HG03060 (cell line): ENCODE results near the gene LAGE3.

ENCODE experiments used
- ATAC-seq: cut with Tn5 transposase; IDR thresholded peaks from one replicate; pipeline ENCODE4 v1.9.1; 2021; ENCODE audit warnings: low read depth, moderate number of reproducible peaks; ENCODE audit not compliant: unreplicated experiment

Gene LAGE3

DNA sequence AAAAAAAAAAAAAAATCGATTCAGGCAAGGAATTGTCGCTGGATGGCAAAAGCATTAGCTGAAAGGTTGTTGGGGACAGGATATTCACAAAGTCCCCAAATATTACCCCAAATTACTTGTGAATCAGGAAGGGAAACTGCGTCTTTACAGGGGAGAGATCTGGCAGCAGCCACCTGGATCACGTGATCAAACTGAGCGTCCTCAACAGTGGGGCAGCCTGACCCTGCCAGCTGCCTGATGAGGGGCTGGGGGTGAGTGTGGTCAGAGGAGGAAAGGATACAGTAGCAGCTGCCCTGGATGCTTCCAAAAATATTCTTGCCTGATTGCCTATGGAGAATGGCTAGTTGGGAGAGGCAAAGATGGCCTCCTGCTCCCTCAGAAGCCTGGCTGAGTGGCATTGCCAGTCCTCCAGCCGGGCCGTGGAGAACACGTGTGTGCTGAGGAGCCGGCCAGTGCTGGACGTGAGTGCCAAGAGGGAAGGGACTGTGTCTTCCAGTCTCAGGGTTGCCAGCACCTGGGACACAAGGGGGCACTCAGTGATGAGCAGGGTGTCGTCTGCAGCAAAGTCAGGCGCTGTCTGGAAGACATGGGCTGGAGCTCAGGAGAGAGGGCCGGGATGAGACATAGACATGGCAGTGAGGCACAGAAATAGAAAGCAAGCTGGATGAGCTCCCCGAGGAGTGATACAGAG, 3.0 kb upstream of the LAGE3 start:
- no peak for ATAC-seq

DNA sequence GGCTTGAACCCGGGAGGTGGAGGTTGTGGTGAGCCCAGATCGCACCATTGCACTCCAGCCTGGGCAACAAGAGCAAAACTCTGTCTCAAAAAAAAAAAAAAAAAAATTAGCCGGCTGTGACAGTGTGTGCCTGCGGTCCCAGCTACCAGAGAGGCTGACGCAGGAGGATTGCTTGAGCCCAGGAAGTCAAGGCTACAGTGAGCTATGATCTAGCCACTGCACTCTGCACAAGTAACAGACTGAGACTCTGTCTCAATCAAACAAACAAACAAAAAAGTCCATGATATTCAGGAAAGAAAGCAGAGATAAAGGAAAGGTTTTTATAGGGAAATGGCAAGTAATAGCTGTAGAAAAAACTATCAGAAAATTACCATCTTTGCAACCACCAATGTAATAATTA, 2.1 kb upstream of the LAGE3 start:
- ATAC-seq: no peak

DNA sequence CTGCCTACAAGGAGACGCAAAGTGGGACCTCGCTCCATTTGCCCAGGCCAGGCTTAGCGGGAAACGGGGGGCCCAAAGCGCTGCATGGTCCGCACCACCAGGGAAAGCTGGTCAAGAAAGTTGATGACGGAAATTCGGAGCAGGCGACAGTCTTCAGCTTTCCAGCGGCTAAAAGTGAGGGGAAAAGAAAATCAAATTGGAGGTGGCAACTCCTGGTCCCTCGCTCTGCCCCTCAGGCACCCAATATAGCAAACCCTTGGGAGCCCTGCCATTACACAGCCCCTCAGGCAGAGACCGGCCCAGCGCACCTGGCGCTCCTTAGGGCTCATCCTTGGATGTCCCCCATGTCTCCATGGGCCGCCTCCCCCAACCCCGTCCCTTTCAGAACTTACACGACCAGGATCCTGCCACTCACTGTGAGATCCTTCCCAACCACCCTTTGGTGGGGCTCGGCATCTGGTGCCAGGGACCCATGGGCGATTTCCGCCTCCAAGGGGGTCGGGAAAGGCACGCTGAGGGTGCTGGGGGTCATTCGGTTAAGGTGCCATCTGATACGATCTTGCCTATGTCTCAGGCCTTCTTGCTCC, 1.1 kb downstream of the LAGE3 start:
- no peak for ATAC-seq

DNA sequence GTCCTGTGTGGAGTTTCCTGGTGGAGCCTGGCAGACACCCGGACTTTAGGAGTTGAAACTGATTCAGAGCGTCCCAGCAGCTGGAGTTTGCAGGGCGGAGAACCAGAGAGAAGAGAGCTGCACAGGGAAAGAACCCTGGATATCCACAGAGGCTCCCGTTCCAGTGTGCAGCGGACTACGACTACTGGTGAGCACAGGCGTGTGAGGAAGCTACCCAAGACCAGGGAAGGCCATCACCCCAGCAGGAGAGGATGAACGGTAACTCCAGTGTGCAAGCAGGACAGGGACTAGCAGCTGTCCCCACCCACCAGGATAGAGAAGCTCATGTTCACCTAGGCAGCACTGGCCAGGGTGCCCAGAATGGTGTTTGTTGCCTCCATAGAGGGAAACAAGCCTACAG, 2.3 kb downstream of the LAGE3 start:
- no peak for ATAC-seq

DNA sequence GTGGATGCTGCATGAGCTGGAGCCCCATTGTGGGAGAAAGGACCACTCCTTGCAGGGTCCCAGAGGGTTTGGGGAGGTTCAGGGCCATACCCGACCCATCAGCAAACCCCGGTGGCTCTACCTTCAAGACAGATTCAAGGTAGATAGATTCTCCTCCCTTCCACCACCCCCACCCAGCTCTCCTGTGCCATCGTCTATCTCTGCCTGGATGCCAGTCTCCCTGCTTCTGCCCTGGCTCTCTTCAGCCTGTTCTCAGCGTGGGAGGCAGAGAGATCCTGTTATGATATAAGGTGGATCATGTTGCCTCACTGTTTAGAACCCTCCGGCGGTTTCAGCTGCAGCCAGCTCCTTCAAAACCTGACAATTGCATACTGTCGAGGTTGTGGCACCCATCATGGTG, 5.4 kb downstream of the LAGE3 start:
- ATAC-seq: no peak

DNA sequence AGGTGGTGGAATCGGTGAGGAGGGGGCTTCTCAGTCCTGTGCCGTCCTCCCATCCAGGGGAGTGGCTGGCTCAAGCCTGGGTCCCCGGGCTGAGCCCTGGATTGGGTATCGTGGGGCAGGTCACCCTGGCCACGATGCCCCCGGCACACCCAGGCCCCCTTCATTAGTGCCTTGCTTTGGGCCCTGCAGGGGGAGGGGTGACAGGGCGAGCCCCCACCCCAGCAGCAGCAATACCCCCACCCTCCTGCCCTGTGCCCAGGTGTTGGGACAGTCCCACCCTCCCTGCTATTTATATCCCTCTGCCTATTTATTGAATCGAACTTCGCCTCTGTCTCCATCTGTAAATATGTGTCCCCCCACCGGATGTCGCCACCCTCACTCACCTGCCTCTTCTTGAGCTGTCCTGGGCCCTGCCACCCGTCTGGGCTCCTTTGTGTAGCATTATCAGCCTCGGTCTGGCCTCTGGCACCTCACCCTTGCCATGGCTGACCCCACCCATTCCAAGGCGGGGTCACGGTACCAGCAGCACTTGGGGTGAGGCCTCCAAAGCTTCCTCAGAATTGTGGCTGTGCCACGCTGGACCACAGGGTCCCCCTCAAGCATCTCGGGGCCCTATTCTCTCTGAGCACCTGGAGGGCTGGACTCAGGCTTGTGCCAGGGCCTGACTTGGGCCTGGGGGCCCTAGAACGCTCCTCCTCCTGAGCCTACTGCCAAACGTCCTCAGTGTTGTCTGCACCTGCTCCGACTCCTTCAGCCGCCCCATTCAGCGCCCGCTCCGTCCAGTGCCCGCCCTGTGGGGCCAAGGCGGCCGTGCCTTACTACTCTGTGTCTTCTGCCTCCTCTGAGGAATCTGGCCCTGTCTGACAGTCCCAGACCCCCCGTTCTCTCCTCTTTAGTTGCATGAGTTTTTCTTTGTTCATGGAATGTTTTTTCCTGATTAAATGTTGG, 6.1 kb downstream of the LAGE3 start:
- no peak for ATAC-seq

DNA sequence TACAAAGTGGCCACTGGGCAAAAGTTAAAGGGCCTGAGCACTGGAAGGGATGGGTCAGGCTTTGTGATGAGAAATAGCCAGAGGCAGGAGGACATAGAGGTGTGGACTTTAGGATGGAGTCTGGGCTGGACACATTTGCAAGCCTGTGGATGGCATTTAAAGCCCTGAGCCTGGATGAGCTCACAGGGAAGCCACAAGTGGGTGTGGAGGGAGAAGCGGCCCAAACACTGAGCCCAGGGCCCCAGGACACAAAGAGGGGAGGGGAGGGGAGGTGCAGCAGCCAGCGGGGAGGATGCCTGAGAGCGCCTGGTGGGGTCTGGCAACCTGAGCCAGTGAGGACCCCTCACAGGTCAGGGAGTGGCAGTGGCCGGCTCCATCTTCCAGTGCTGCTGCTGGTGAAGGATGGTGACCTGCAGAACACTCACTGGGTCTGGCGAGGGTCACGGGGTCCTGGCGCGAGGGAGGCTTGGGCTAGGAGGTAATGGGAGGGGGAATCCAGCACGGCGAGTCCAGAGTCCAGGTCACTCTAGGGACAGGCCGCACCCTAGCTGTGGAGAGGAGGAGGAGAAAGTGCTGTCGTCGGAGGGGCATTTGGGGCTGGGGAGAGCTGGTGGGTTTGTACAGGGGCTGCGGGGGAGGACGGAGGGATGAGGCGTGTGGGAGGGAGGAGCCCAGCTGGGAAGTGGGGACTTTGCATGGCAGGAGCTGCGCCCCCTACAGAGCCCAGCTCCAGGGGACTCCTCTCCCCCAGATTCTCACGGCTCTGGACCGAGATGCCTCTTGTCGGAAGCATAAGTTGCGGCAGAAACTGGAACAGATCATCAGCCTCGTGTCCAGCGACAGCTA, 7.0 kb downstream of the LAGE3 start:
- ATAC-seq: no peak

DNA sequence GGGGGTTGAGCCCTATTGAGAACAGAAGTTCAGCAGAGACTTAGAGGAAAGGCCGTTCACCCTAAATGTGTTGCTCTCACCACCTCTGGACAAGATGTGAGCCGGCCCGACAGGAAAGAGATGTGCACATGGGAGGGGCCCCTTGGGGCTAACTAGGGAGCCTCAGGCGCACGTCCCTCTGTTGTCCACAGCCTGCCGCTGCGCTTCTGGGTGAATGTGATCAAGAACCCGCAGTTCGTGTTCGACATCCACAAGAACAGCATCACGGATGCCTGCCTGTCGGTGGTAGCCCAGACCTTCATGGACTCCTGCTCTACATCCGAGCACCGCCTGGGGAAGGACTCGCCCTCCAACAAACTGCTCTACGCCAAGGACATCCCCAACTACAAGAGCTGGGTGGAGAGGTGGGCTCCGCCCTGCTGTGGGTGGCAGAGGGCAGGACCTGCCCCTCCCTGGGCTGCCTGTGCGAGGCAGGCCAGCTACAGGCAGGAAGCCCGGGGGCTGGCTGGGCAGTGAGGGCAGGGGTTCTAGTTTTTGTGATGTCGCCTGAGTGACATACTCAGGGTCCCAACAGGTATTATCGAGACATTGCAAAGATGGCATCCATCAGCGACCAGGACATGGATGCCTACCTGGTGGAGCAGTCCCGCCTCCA, 8.0 kb downstream of the LAGE3 start:
- no peak for ATAC-seq

DNA sequence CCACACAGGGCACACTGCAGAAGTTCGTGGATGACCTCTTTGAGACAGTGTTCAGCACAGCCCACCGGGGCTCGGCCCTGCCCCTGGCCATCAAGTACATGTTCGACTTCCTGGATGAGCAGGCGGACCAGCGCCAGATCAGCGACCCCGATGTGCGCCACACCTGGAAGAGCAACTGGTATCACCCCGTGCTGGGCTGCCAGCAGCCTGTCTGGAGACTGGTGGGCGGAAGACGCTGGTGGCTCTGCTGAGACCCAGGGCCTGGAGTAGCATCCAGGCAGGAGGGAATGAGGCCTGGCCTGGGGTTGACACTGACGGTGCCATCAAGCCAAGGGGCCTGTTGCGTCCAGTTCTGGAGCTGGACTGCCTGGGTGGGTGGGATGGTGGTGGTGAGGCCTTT, 8.6 kb downstream of the LAGE3 start:
- no peak for ATAC-seq

DNA sequence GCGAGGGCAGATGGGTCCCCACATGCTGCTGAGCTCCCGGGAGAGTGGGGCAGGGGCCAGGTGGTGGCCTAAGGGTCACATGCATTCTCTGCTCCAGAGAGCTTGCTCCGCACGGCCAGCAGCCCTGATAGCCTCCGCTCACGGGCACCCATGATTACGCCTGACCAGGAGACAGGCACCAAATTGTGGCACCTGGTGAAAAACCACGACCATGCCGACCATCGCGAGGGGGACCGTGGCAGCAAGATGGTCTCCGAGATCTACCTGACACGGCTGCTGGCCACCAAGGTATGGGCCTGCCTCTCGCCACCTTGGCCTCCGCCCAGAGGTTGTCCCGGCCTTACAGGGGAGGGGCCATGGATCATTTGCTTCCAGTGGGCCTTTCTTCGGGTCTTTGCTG, 9.2 kb downstream of the LAGE3 start:
- no peak for ATAC-seq

DNA sequence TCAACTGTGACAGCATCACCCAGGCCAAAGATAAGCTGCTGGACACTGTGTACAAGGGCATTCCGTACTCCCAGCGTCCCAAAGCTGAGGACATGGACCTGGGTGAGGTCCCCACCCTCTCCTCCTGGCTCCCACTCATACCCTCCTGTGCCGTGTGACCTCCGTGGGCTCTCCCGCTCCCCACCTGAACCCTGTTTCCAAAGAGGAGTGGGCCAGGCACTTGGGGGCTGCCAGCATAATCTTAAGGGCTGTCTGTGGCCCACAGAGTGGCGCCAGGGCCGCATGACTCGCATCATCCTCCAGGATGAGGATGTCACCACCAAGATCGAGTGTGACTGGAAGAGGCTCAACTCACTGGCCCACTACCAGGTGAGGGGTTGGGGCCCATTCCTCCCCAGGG, 10.0 kb downstream of the LAGE3 start:
- ATAC-seq: no peak

DNA sequence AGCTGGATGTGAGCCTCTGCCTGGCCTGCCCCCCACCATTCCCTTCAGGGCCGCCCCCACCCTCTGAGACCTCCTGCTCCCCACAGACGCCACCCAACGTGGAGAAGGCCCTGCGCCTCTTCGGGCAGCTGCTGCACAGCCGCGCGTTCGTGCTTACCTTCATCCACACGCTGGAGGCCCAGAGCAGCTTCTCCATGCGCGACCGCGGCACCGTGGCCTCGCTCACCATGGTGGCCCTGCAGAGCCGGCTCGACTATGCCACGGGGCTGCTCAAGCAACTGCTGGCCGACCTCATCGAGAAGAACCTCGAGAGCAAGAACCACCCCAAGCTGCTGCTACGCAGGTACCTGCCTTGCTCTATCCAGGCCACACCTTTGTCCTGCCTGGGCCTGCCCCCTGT, 10.9 kb downstream of the LAGE3 start:
- no peak for ATAC-seq

DNA sequence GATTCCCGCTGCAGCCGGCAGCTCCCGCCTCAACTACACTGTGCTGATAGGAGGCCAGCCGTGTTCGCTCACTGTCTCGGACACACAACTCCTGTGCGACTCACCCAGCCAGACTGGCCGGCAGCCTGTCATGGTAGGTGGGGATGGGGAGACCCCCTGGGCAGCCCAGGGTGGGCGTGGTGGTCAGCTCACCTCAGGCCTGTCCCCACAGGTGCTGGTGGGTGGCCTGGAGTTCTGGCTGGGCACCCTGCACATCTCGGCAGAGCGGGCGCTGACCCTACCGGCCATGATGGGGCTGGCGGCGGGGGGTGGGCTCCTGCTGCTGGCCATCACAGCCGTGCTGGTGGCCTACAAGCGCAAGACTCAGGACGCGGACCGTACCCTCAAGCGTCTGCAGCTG, 11.5 kb downstream of the LAGE3 start:
- ATAC-seq: no peak

DNA sequence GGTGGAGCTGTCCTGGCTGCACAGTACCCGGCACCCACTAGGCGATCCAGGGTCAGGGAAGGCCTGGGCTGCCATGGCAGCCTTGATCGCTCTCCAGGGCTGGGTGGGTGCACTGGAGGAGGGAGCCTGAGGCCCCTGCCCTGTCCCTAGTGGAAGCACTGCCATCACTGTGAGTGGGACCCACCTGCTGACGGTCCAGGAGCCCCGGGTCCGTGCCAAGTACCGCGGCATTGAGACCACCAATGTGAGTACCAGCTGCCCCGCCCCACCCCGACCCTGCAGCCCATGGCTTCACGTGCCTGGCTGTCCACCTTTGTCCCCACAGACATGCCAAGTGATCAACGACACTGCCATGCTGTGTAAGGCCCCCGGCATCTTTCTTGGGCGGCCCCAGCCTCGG, 12.2 kb downstream of the LAGE3 start:
- ATAC-seq: no peak

DNA sequence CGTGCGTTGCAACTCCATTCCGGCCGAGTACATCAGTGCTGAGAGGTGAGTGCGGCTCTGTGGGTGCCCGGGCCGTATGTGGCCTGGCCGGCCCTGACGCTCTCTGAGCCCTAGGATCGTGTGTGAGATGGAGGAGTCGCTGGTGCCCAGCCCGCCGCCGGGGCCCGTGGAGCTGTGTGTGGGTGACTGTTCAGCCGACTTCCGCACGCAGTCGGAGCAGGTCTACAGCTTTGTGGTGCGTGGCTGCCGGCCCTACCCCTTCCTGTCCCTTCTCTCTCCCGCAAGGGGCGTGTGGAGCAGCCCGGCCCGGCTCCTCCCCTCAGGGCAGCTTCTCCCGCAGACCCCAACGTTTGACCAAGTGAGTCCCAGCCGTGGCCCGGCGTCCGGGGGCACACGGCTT, 13.0 kb downstream of the LAGE3 start:
- ATAC-seq: no peak

DNA sequence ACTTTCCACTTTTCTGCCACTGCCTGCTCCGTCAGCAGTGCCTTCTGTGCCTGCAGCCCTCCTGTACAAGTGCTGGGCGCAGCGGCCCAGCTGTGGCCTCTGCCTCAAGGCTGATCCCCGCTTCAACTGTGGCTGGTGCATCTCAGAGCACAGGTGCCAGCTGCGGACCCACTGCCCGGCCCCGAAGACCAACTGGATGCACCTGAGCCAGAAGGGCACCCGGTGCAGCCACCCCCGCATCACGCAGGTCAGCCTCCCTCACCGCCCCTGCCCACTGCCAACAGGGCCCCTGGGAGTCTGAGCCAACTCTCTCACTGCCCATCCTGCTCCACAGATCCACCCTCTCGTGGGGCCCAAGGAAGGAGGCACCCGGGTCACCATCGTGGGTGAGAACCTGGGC, 13.5 kb downstream of the LAGE3 start:
- no peak for ATAC-seq

DNA sequence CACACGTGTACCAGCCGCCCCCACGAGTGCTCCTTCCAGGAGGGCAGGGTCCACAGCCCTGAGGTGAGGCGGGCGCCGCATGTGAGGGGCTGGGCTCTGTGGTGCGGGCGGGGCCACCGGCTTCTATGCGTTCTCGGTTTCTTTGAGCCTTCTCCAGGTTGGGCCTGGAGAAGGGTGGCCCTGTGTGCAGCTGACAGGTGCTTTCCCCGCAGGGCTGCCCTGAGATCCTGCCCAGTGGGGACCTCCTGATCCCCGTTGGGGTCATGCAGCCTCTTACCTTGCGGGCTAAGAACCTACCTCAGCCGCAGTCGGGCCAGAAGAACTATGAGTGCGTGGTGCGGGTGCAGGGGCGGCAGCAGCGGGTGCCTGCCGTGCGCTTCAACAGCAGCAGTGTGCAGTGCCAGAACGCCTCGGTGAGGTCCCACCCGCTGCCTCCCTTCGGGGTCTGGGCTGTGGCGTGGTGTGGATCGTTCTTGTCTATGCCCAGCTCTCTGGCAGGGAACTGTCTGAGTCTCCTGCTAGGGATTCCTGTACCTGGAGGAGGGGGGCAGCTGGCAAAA, 14.2 kb downstream of the LAGE3 start:
- ATAC-seq: no peak

DNA sequence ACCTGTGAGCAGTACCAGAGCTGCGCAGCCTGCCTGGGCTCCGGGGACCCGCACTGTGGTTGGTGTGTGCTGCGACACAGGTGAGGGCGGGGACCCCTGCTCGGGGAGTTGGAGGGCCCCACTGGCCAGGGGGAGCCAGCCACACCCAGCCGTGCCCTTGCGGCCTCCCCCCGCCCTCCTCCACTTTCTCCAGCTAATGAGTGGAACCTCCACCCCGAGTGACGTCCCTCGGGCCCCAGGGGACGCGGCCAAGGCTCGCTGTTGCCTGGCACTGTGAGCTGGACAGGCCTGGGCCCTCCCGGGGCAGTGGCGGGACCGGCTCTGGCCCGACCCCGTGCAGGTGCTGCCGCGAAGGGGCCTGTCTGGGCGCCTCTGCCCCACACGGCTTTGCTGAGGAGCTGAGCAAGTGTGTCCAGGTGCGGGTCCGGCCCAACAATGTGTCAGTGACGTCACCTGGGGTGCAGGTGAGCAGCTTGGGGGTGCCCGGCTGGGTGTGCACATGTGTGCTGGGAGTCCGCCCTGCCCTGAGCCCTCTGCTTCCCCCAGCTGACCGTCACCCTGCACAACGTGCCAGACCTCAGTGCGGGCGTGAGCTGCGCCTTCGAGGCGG, 15.4 kb downstream of the LAGE3 start:
- no peak for ATAC-seq

DNA sequence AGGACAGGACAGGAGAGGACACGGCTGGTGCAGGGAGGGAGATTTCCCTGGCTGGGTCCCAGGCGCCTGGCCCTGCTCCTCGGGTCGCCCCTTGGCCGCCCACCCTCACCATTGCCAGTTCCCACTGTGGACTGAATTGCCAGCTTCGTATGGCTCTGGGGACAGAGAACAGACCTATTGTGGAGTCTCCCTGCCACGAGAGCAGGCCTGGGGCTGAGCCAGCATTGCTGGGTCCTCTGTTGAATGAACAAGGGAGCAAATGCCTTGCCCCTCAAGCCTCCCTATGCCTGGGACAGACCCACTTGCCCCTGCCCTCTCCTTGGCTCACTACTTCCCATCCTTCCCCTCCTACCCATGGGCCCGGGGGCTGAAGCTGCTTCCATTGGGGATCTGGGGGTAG, 16.7 kb downstream of the LAGE3 start:
- no peak for ATAC-seq

DNA sequence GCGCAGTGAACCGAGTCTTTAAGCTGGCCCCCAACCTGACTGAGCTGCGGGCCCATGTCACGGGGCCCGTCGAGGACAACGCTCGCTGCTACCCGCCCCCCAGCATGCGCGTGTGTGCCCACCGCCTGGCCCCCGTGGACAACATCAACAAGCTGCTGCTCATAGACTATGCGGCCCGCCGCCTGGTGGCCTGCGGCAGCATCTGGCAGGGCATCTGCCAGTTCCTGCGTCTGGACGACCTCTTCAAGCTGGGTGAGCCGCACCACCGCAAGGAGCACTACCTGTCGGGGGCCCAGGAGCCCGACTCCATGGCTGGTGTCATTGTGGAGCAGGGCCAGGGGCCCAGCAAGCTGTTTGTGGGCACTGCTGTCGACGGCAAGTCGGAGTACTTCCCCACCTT, 18.8 kb downstream of the LAGE3 start:
- ATAC-seq: no peak
